ENCODE results near the gene NFIC. TPM values are rescaled to one million over a fixed set of nuclear protein-coding genes. Genes with fewer than 3 reads are reported as not detected.

NFIC gene
- total RNA-seq, 2 experiments from 2014 or later: 1.5 to 1.7 TPM

GRCh38 chr19:3477951-3478350 is 111.6 kb downstream of the NFIC start:
- peak overlapping the region; percentile 65 for H3K4me3 ChIP-seq (ENCODE audit: low read depth, low read length, poor library complexity, severe bottlenecking)
- no peaks in the 10 kb centered on the region for H3K9me2 ChIP-seq (ENCODE audit: insufficient read depth, low read length)
- H3K4me2 ChIP-seq (ENCODE audit: low read length): peak overlapping the region; percentile 92
- intact Hi-C loops (cut with micrococcal nuclease; ENCODE audit: unreplicated experiment): no loop called here
- no peak for DNase-seq (ENCODE audit: low spot score)
- peaks cover 47% of the 10 kb centered on the region for H3K4me1 ChIP-seq (ENCODE audit: insufficient read depth, low read length, poor library complexity, severe bottlenecking)
- POLR2A ChIA-PET: no interaction called here
- H3K9me3 ChIP-seq (ENCODE audit: low read length): no peaks in the 10 kb centered on the region
- no peaks in the 10 kb centered on the region for H4K20me1 ChIP-seq (ENCODE audit: insufficient read depth, low read length)
- CTCF ChIA-PET (ENCODE audit: unreplicated experiment): no interaction called here
- no peak overlapping the region for H2AFZ ChIP-seq (ENCODE audit: low read length)
- no peaks in the 10 kb centered on the region for H3K36me3 ChIP-seq (ENCODE audit: insufficient read depth, low read length)
- BruUV-seq (replicated peaks): no TSS peak
- no peaks in the 10 kb centered on the region for H3K79me2 ChIP-seq (ENCODE audit: insufficient read depth, low read depth, low read length)
- no peak overlapping the region for H3K27ac ChIP-seq (ENCODE audit: low read depth, low read length, poor library complexity, severe bottlenecking)
- TF ChIP-seq EZH2phosphoT487 (IDR thresholded peaks at IDR 0.05; ENCODE audit: borderline replicate concordance, low read depth, low read length) (no peak), CTCF (conservative IDR thresholded peaks at IDR 0.05; ENCODE audit: low read length) (no peak)

- intact Hi-C loops (cut with micrococcal nuclease; ENCODE audit: unreplicated experiment): no loop called here
- Histone ChIP-seq H3K4me3 (ENCODE audit: low read depth, low read length, poor library complexity, severe bottlenecking) (peak overlapping the region; percentile 65), H3K27ac (ENCODE audit: low read depth, low read length, poor library complexity, severe bottlenecking) (peak overlapping the region; percentile 84), H3K9me2 (ENCODE audit: insufficient read depth, low read length) (no peaks in the 10 kb centered on the region), H3K4me1 (ENCODE audit: insufficient read depth, low read length, poor library complexity, severe bottlenecking) (peaks cover 47% of the 10 kb centered on the region), H3K79me2 (ENCODE audit: insufficient read depth, low read depth, low read length) (no peaks in the 10 kb centered on the region), H3K9me3 (ENCODE audit: low read length) (no peaks in the 10 kb centered on the region), H2AFZ (ENCODE audit: low read length) (peak overlapping the region; percentile 82; the same call in 1 of the 2 replicates), H3K4me2 (ENCODE audit: low read length) (peak overlapping the region; percentile 92), H4K20me1 (ENCODE audit: insufficient read depth, low read length) (no peaks in the 10 kb centered on the region), H3K36me3 (ENCODE audit: insufficient read depth, low read length) (no peaks in the 10 kb centered on the region)
- ChIA-PET CTCF (ENCODE audit: unreplicated experiment) (interaction anchor here (0.5 to 0.6 kb wide), 2 partner anchors 8 to 218 kb away, joined by 3 to 5 read pairs; no protein-coding TSS in a partner anchor), POLR2A (interaction anchor here (0.6 to 2.1 kb wide), 7 partner anchors 14 to 555 kb away, joined by 3 to 6 read pairs (median 4); no protein-coding TSS in a partner anchor)
- BruUV-seq (replicated peaks): no TSS peak
- TF ChIP-seq EZH2phosphoT487 (IDR thresholded peaks at IDR 0.05; ENCODE audit: borderline replicate concordance, low read depth, low read length) (no peak), CTCF (conservative IDR thresholded peaks at IDR 0.05; ENCODE audit: low read length) (no peak)
- DNase-seq (ENCODE audit: low spot score): peak; percentile 69
Measured at GRCh38 chr19:3478409-3479176, 112.2 kb downstream of the NFIC start.
